ENCODE data around the gene ZNF253.
A peak's percentile ranks its signal among the peaks of the same experiment; 100 is the strongest.
"Not testable (repeated sequence)": the region's sequence is repeated elsewhere in the genome, so short reads cannot be mapped to it uniquely, and the experiment has no call there.

ZNF253 gene

DNA sequence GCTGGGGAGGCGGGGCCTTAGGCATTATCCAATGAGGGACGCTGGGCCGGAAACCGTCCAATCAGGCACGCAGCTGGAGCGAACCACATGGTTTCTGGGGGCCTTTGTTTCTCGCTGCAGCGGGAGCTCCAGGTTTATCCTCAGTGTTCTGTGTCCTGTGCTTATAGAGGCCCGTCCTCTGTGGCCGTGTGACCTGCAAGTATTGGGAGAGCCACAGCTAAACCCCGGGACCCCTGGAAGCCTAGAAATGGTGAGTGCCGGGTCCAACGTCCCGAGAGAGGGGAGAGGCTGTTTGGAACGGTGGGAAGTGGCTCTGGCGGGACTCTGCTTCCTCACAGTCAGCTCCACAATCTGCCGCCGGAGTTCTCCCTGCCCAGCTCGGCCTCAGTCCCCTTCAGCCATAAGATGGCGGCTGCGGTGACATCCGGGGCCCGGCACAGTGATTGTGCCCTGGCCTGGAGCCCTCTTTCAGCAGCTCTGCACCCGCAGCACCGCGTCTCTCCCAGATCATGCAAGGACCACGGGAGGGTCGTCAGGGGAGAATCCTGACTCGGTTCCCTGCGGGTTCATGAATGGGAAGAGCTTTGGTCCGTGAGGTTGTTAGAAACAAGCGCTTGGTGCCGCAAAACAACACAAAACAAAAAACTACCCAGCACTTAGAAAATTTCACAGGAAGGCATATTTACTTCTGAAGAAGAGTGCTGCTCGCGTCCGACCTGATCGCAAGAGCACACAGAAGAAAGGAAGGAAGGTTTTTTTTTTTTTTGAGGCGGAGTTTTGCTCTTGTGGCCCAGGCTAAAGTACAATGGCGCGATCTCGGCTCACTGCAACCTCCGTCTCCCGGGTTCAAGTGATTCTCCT is at the start of gene ZNF253:
TSS of gene ZNF253 (plus strand) at position 133 of the 861 bp plus-strand sequence. CDS start at position 248, 115 bp downstream.
- no peak for DNase-seq

GRCh38 chr19:19816679-19817078 is 49.0 kb upstream of the ZNF253 start:
- DNase-seq = no peak

DNA sequence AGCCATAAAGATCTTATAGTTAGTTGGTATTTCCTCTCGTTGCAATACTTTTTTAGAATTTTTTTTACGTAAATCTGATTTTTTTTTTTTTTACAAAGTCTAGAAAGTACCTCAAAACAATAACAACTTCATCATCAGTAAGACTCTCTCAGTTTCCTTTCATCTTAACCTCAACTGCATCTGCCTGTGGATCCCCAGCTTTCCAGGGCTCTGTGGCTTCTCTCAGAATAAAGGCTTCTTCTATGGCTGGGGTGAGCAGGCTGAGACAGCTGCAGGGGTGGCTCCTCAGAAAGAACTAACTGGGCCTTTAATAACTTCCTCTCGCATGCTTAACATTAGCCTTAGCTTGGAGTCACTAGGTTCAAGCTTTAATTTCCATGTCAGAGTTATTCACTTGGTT is 48.3 kb upstream of the ZNF253 start:
- no peak for DNase-seq

GRCh38 chr19:19820774-19821320 is 44.8 kb upstream of the ZNF253 start:
- DNase-seq = no peak

GRCh38 chr19:19821366-19821951 is 44.2 kb upstream of the ZNF253 start, which contains the start of gene ZNF506:
TSS of gene ZNF506 (minus strand) at chr19:19821750. CDS start at chr19:19821603, 147 bp downstream.
- peak; percentile 91 for DNase-seq

GRCh38 chr19:19821976-19822375 is 43.7 kb upstream of the ZNF253 start:
- not testable (repeated sequence) for DNase-seq

- no peak for DNase-seq
Observed at GRCh38 chr19:19823916-19824315, 41.8 kb upstream of the ZNF253 start.

GRCh38 chr19:19826875-19827274 is 38.8 kb upstream of the ZNF253 start:
- no peak for DNase-seq

DNA sequence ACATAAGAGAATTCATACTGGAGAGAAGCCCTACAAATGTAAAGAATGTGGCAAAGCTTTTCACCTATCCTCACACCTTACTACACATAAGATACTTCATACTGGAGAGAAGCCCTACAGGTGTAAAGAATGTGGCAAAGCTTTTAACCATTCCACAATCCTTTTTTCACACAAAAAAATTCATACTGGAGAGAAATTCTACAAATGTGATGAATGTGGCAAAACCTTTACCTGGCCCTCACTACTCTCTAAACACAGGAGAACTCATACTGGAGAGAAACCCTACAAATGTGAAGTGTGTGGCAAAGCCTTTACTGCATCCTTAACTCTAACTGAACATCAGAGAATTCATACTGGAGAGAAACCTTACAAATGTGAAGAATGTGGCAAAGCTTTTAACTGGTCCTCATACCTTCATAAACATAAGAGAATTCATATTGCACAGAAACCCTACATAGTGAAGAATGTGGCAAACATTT is 30.1 kb upstream of the ZNF253 start:
- no peak for DNase-seq

DNA sequence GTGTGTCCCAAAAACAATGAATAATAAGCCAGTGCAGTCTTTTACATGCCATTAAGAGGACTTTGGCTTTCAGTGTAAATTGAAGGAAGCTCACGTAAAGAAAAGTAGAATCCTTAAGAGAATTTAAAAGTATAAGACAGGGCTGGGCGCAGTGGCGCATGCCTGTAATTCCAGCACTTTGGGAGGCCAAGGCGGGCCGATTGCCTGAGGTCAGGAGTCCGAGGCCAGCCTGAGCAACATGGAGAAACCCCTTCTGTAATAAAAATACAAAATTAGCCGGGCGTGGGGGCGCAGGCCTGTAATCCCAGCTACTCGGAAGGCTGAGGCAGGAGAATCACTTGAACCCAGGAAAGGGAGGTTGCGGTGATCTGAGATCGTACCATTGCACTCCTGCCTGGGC is 17.9 kb upstream of the ZNF253 start:
- DNase-seq = no peak

- DNase-seq = no peak
Observed at GRCh38 chr19:19849056-19849455, 16.6 kb upstream of the ZNF253 start.

DNA sequence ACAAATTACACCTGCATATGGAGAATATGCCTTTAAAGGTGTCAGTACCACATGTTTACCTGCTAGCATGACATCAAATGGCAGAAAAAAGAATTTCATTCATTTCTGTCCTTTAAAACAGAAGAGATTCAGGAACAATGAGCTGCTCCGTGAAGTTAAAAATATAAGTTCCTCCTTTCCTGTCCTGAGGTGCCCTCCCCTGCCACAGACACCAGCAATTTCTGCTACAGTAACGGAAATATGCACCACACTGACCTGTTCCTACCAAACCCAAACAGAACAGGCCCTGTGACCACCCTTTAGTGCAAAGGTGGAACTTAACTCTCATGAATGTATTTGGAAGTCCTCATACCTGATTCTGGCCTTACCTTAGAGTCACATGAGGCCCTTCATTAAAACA is 13.9 kb upstream of the ZNF253 start:
- DNase-seq = peak; percentile 5

GRCh38 chr19:19858751-19859150 is 6.9 kb upstream of the ZNF253 start:
- DNase-seq = no peak

DNA sequence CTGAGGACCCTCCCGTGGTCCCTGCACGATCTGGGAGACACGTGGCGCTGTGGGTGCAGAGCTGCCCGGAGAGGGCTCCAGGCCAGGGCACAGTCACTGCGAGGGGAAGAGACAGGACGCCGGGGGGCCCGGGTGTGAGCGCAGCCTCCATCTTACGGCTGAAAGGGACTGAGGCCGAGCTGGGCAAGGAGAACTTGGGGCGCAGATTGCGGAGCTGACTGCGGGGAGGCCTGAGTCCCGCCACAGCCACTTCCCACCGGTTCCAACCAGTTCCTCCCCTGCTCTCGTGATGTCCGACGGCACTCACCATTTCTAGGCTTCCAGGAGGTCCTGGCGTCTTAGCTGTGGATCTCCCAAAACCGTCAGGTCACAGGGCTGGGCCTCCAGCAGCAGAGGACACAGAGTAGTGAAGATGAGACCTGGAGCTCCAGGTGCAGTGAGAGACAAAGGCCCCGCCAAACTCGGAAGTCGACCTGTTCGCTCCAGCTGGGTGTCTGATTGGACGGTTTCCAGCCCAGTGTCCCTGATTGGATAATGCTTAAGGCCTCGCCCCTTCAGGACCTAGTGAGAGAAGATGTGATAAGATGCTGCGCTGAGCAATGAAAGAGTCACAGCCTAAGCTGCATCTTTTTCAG is 4.8 kb upstream of the ZNF253 start:
- DNase-seq = no peak

GRCh38 chr19:19866611-19867248 is 1.0 kb downstream of the ZNF253 start:
- DNase-seq = no peak

- not testable (repeated sequence) for DNase-seq
Observed at GRCh38 chr19:19870086-19870485, 4.4 kb downstream of the ZNF253 start.

DNA sequence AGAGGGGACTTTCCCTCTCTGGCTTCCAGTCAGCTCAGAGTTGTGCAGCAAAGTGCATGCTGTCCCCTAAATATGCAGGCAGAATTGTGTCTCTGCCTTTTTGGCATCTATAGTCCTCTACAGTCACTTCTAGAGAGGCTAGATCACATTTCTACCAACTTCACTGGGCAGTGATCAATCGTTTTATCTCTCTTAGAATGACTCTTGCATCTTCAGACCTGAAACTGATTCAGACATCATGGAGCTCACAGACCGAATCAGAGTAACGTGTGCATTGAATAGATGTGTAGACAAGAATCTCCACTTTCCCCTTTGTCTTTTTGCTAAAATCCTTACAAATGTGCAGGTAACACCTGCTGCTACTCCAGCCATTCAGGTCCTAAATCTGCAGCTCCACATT is 6.2 kb downstream of the ZNF253 start:
- no peak for DNase-seq

GRCh38 chr19:19873381-19873780 is 7.7 kb downstream of the ZNF253 start:
- no peak for DNase-seq

GRCh38 chr19:19877724-19878123 is 12.0 kb downstream of the ZNF253 start:
- DNase-seq = no peak

DNA sequence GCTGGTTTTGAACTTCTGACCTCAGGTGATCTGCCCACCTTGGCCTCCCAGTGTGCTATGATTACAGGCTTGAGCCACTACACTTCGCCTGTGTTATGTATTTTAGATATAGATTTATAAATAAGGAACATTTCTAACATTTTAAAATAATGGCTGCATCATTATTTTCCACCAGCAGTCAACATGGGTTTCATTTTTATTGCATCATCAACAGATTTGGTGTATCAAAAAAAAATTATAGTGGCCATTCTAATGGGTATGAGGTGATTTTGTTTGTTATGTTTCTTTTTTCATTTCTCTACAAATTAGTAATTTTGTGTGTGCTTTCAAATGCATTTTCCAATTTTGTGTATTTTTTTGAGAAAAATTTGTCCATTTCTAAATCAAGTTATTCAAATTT is 18.9 kb downstream of the ZNF253 start:
- no peak for DNase-seq

DNA sequence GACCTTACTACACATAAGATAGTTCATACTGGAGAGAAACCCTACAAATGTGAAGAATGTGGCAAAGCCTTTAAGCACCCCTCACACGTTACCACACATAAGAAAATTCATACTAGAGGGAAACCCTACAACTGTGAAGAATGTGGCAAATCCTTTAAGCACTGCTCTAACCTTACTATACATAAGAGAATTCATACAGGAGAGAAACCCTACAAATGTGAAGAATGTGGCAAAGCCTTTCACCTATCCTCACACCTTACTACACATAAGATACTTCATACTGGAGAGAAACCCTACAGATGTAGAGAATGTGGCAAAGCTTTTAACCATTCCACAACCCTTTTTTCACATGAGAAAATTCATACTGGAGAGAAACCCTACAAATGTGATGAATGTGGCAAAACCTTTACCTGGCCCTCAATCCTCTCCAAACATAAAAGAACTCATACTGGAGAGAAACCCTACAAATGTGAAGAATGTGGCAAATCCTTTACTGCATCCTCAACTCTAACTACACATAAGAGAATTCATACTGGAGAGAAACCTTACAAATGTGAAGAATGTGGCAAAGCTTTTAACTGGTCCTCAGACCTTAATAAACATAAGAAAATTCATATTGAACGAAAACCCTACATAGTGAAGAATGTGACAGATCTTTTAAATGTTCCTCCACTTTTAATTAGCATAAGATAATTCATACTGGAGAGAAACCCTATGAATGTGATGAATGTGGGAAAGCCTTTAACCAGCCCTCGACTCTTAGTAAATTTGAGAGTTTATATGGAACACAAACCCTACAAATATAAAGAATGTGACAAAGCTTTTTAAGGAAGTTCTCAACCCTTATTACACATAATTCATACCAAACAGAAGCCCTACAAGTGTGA is 26.6 kb downstream of the ZNF253 start:
- DNase-seq = not testable (repeated sequence)
